Right ventricle myocardium superior (tissue), 1 donor: ENCODE data around the gene RPL36A. TPM values are rescaled to one million over a fixed set of nuclear protein-coding genes. Genes with fewer than 3 reads are reported as not detected.

ENCODE experiments used
- ATAC-seq: fragments of 200-7000 bp; cut with Tn5 transposase; one replicate; pipeline ENCODE4 v1.9.1; 2020; ENCODE audit warnings: mild to moderate bottlenecking; ENCODE audit not compliant: poor library complexity
- DNase-seq: peaks from one replicate; pipeline ENCODE4 v3.0.0-alpha.2; 2020
- intact Hi-C: fragments of 100-400 bp; cut with DNase I; formaldehyde crosslinking; loops from one replicate; pipeline ENCODE4 v1.11.2; 2022
- long read RNA-seq: library from polyadenylated mRNA; unstranded; transcript quantifications from one replicate; pipeline ENCODE4 v2.0.0, GENCODE V29; 2021
- total RNA-seq: library from RNA; stranded (reverse); fragmentation: NEBNext Ultra II Directional; extraction: Animal tissue kit (Norgen Biotek cat#: 25700); gene quantifications from one replicate; pipeline ENCODE4 v1.2.1, GENCODE V29; 2021
- donor health status: DM: no; HTN: yes; CAD: no; lungs with severe emphysema.

RPL36A gene
- 72.0 TPM for total RNA-seq
- long read RNA-seq, transcript RPL36A-203 (5 exons, 910 nt), result major isoform, 48 of 49 reads
- long read RNA-seq, partial matches to known transcripts, result 1 of 49 reads
- long read RNA-seq, other reads (novel, unspliced or antisense), result 0 of 49 reads

GRCh38 chrX:101390664-101391525, at the start of gene RPL36A:
RPL36A (plus strand) TSS chrX:101391011; CDS start chrX:101391044, 33 bp downstream.
- intact Hi-C loops, result no loop called here
- ATAC-seq (peak; percentile 99), DNase-seq (peak; percentile 93)

- DNase-seq (no peak), ATAC-seq (peak; percentile 22)
- intact Hi-C loops, result no loop called here
Measured at GRCh38 chrX:101347859-101348451, 42.9 kb upstream of the RPL36A start.

GRCh38 chrX:101348452-101349192, 42.2 kb upstream of the RPL36A start, which contains the start of gene TIMM8A:
TIMM8A (minus strand) TSS chrX:101348742; CDS start chrX:101348664, 78 bp downstream.
- intact Hi-C loops, result no loop called here
- peak; percentile 87 for DNase-seq
- ATAC-seq, result peak; percentile 99

- intact Hi-C loops, result no loop called here
- no peak for ATAC-seq
Measured at GRCh38 chrX:101349193-101349562, 41.6 kb upstream of the RPL36A start.

GRCh38 chrX:101357166-101357795, 33.5 kb upstream of the RPL36A start:
- intact Hi-C loops, result no loop called here
- ATAC-seq (no peak), DNase-seq (no peak)

More at GRCh38 chrX:101349193-101349562, 41.6 kb upstream of the RPL36A start:
- no peak for DNase-seq

GRCh38 chrX:101359966-101360365, 30.8 kb upstream of the RPL36A start:
- DNase-seq (no peak), ATAC-seq (no peak)
- intact Hi-C loops, result no loop called here

- intact Hi-C loops, result no loop called here
- ATAC-seq, result no peak
Measured at GRCh38 chrX:101360390-101360789, 30.4 kb upstream of the RPL36A start.

GRCh38 chrX:101362116-101362515, 28.7 kb upstream of the RPL36A start:
- intact Hi-C loops, result no loop called here
- ATAC-seq (no peak), DNase-seq (no peak)

More at GRCh38 chrX:101360390-101360789, 30.4 kb upstream of the RPL36A start:
- no peak for DNase-seq

- ATAC-seq (no peak), DNase-seq (no peak)
- intact Hi-C loops, result no loop called here
Measured at GRCh38 chrX:101362757-101363156, 28.1 kb upstream of the RPL36A start.

- intact Hi-C loops, result no loop called here
- ATAC-seq, result no peak
- DNase-seq, result no peak
Measured at GRCh38 chrX:101365301-101365795, 25.5 kb upstream of the RPL36A start.

GRCh38 chrX:101368800-101369199, 22.0 kb upstream of the RPL36A start:
- ATAC-seq (no peak), DNase-seq (no peak)
- intact Hi-C loops, result no loop called here

GRCh38 chrX:101369687-101370086, 21.1 kb upstream of the RPL36A start:
- intact Hi-C loops, result no loop called here
- ATAC-seq (no peak), DNase-seq (no peak)

GRCh38 chrX:101370888-101371504, 19.8 kb upstream of the RPL36A start:
- DNase-seq (no peak), ATAC-seq (no peak)
- intact Hi-C loops, result no loop called here

GRCh38 chrX:101377547-101377946, 13.3 kb upstream of the RPL36A start:
- ATAC-seq (no peak), DNase-seq (no peak)
- intact Hi-C loops, result no loop called here

GRCh38 chrX:101383679-101384205, 7.1 kb upstream of the RPL36A start:
- intact Hi-C loops, result no loop called here
- DNase-seq, result no peak
- no peak for ATAC-seq

- no peak for ATAC-seq
- intact Hi-C loops, result no loop called here
Measured at GRCh38 chrX:101385026-101385684, 5.7 kb upstream of the RPL36A start.

GRCh38 chrX:101385795-101386541, 4.8 kb upstream of the RPL36A start, which contains the start of gene BTK:
BTK (minus strand) TSS chrX:101386191; CDS start chrX:101375284, 10,907 bp downstream.
- ATAC-seq (no peak), DNase-seq (no peak)
- intact Hi-C loops, result no loop called here

More at GRCh38 chrX:101385026-101385684, 5.7 kb upstream of the RPL36A start:
- no peak for DNase-seq
